Measurements from ENCODE around the gene MYO7A.

MYO7A gene

GRCh38 chr11:77186302-77186701 is 58.3 kb downstream of the MYO7A start:
- in situ Hi-C loops (cut with MboI; ENCODE audit: low pct_unique_long_range_greater_than_20kb, low sequenced_read_pairs, unreplicated experiment), result no loop called here
- no peak for DNase-seq (ENCODE audit: low spot score)
- TF ChIP-seq CTCF (IDR thresholded peaks at IDR 0.05; ENCODE audit: extremely low read depth, insufficient read depth, missing control alignments), result no peak

DNA sequence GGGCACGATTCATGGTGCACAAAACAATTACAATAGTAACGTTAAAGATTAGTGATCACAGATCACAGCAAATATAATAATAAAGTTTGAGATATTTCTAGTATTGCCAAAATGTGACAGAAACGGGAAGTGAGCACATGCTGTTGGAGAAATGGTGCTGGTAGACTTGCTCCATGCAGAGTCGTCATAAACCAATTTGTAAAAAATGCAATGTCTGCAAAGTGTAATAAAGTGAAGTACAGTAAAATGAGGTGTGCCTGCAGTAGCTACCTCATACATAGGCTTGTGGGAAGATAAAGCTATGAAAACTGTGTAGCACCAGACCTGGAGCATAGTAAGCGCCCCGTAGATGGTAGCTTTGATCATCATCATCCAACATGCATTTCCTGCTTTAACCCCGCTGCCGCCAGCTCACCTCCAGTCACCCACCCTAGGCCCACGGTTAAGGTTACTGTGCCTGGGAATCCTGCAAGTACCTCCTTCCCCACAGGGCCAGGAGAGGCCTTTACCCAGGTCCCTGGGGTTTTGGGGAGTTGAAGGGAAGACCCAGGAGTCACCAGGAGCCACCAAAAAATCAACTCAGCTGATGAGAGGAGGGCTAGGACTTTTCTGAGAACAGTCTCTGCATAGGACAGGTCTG is 59.2 kb downstream of the MYO7A start:
- no peak for TF ChIP-seq CTCF (IDR thresholded peaks at IDR 0.05; ENCODE audit: extremely low read depth, insufficient read depth, missing control alignments)
- in situ Hi-C loops (cut with MboI; ENCODE audit: low pct_unique_long_range_greater_than_20kb, low sequenced_read_pairs, unreplicated experiment), result no loop called here
- no peak for DNase-seq (ENCODE audit: low spot score)

DNA sequence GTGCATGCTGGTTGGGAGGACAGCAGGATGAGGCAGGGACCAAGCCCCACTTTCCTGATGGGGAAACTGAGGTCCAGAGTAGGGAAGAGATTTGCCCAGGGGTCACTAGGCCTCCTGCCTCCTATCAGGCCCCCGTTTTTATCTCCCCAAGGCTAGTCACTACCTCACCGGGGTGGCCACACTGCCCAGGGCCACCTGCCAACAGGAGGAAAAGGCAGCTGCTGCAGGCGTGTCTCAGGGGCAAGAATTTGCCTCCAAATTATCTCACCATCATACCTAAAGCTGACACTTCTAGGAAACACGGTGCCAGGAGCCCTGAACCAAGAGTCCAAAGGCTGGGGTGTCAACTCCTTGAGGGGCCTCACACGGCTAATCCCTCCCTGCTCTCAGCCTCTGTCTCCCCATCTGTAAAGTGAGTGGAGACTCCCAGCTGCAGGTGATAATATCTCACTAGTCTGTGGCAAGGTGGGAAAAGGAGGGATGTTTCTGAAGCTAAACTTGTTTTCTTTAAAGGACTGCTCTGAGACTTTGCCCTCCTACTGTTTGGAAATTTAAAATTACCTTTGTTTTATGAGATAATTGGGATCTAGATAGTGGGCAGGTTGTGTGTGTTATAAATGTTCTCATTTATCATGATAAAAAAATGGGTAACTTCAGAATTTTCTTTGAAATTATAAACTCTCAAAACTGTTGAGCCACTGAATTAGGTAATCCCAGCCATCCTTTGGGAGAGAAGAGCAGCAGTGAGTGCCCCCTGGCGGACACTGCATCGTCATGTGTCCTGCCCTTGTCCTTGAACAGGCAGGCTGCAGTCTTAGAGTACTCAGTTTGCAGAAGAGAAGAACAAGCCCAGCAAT is 60.0 kb downstream of the MYO7A start:
- peak; percentile 94 for TF ChIP-seq CTCF (IDR thresholded peaks at IDR 0.05; ENCODE audit: extremely low read depth, insufficient read depth, missing control alignments)
- in situ Hi-C loops (cut with MboI; ENCODE audit: low pct_unique_long_range_greater_than_20kb, low sequenced_read_pairs, unreplicated experiment), result no loop called here
- DNase-seq (ENCODE audit: low spot score), result peak; percentile 92

DNA sequence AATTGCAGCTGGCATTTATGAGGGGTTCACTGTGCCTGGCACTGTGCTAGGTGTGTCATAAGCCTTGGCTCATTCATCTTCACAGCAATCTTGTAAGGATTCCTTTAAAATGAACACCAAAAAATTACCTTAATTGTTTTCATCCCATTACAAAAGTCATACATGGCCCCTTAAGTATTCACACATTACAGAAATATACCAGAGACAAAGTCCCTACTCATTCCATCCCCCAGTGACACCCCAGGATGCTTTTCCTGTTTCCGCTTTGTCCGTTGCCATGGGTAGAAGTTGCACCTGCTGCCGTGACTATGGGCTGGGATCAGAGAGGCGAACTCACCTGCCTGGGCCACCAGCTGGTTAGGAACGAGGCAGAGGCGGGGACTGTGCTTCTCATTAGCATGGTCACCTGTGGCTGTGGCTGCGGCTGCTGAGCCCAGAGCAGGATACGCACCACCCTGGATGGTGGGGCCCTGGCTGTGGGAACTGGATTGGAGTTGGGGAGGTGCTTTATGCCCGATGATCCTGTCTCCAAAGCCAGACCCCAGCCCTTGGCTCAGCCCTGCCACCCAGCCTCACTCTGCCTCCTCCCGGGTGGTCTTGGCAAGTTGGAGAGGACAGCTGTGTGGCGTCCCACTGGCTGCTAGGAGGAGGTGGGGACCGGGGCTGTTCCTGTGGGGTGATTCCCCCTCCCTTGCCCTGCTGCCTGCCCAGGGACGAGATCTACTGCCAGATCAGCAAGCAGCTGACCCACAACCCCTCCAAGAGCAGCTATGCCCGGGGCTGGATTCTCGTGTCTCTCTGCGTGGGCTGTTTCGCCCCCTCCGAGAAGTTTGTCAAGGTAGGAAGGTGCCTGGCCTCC is 60.8 kb downstream of the MYO7A start:
- no peak for TF ChIP-seq CTCF (IDR thresholded peaks at IDR 0.05; ENCODE audit: extremely low read depth, insufficient read depth, missing control alignments)
- in situ Hi-C loops (cut with MboI; ENCODE audit: low pct_unique_long_range_greater_than_20kb, low sequenced_read_pairs, unreplicated experiment), result no loop called here
- DNase-seq (ENCODE audit: low spot score), result no peak

- no peak for DNase-seq (ENCODE audit: low spot score)
- in situ Hi-C loops (cut with MboI; ENCODE audit: low pct_unique_long_range_greater_than_20kb, low sequenced_read_pairs, unreplicated experiment), result loop anchor here (10.0 kb wide), 1 partner anchor 365 kb away; no protein-coding TSS in a partner anchor
- no peak for TF ChIP-seq CTCF (IDR thresholded peaks at IDR 0.05; ENCODE audit: extremely low read depth, insufficient read depth, missing control alignments)
Measured at GRCh38 chr11:77189588-77190210, 61.7 kb downstream of the MYO7A start.
